ENCODE data around the gene IL18. TPM values are rescaled to one million over a fixed set of nuclear protein-coding genes. Genes with fewer than 3 reads are reported as not detected.
A peak's percentile ranks its signal among the peaks of the same experiment; 100 is the strongest.
"Not testable (repeated sequence)": the region's sequence is repeated elsewhere in the genome, so short reads cannot be mapped to it uniquely, and the experiment has no call there.

IL18 gene
- polyA plus RNA-seq, 2 of the 4 experiments (the other 2 are of a cell fraction), result 95.5 to 119 TPM

GRCh38 chr11:112162761-112163546, 940 bp downstream of the IL18 start:
- ChIA-PET CTCF (interaction anchor here (0.6 to 1.4 kb wide), 2 partner anchors 9 to 29 kb away, joined by 3 to 4 read pairs; no protein-coding TSS in a partner anchor), POLR2A (interaction anchor here (0.6 to 1.8 kb wide), 3 partner anchors 9 to 59 kb away, joined by 3 to 10 read pairs (median 5); partner anchors contain the start of gene BCO2)
- Histone ChIP-seq H3K27ac (peak overlapping the region; percentile 82 to 85), H3K4me1 (peaks cover 69% of the 10 kb centered on the region), H3K4me2 (peak overlapping the region; percentile 86), H3K9me3 (no peaks in the 10 kb centered on the region), H3K4me3 (peak overlapping the region; percentile 80)
- FAIRE-seq, result no peak
- TF ChIP-seq JUNB (IDR thresholded peaks at IDR 0.05) (peak; percentile 69), CEBPB (IDR thresholded peaks at IDR 0.05) (peak; percentile 38 to 62; a peak in 2 of 4 replicates), MAZ (IDR thresholded peaks at IDR 0.05; ENCODE audit: borderline replicate concordance, low read depth, low read length) (no peak), EP300 (IDR thresholded peaks at IDR 0.05) (no peak), CHD4 (IDR thresholded peaks at IDR 0.05; ENCODE audit: borderline replicate concordance) (no peak), KDM5A (IDR thresholded peaks at IDR 0.05) (no peak), USF2 (IDR thresholded peaks at IDR 0.05) (no peak), MAX (IDR thresholded peaks at IDR 0.05) (no peak), FOSL2 (IDR thresholded peaks at IDR 0.05) (no peak), FOSL2 (CRISPR knock-in tag; IDR thresholded peaks at IDR 0.05) (peak; percentile 46; the same call in 1 of the 2 replicates)
- TF ChIP-seq, protein P1, sequence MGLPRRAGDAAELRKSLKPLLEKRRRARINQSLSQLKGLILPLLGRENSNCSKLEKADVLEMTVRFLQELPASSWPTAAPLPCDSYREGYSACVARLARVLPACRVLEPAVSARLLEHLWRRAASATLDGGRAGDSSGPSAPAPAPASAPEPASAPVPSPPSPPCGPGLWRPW (IDR thresholded peaks at IDR 0.05), result no peak
- WGBS (ENCODE audit: missing lambda C conversion rate), result 1% methylated on average over 6 of the region's 6 CpGs
- peak in 1 of 2 experiments; percentile 38 for DNase-seq (ENCODE audit: low read depth in 1 of 2, low spot score in 1 of 2)
- peak; percentile 52 to 59; a peak in 4 of 6 replicates for ATAC-seq

- CTCF ChIA-PET, result interaction anchor here (1.4 kb wide), 1 partner anchor 10 kb away, joined by 4 read pairs; no protein-coding TSS in a partner anchor
- POLR2A ChIA-PET; H3K9me3 ChIP-seq; DNase-seq (ENCODE audit: low read depth in 1 of 2, low spot score in 1 of 2); FAIRE-seq; ATAC-seq: not testable (repeated sequence)
- Histone ChIP-seq H3K4me2 (peak overlapping the region; percentile 86), H3K4me1 (peaks cover 73% of the 10 kb centered on the region), H3K4me3 (peak overlapping the region; percentile 80), H3K27ac (peak overlapping the region; percentile 82 to 85)
- 88% methylated on average over 1 of the region's 1 CpG for WGBS (ENCODE audit: missing lambda C conversion rate)
These were observed 1.7 kb downstream of the IL18 start for GRCh38 chr11:112162200-112162599.

DNA sequence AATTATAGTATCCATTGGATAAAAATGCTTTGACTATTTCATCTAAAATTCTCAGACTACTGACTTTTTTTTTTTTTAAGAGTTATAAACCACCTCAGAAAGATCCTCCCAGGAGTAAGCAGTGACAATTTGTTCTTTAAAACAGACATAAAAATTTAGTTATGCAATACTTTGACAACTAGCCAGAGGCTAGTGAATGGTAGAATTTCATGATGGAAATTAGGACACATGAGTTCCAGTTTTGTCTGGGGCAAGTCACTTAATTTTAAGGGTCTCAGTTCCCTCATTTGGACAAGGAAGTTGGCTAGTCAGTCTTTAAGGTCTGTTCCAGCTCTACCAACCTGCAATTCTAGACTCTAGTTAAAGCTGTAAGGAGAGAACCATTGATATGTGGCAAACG, 2.9 kb downstream of the IL18 start:
- POLR2A ChIA-PET, result no interaction called here
- DNase-seq (ENCODE audit: low read depth in 1 of 2, low spot score in 1 of 2) (no peak), ATAC-seq (no peak), FAIRE-seq (no peak)
- H3K4me3 ChIP-seq, result peak overlapping the region; percentile 80; the same call in 1 of the 3 replicates
- H3K4me2 ChIP-seq, result peak overlapping the region; percentile 86
- TF ChIP-seq CEBPB (IDR thresholded peaks at IDR 0.05) (0 out of 4 replicates have a peak, but pooled peaks of 1 of the 2 experiments have one; percentile 18), EHF (CRISPR knock-in tag; IDR thresholded peaks at IDR 0.05) (no peak)
- H3K9me3 ChIP-seq, result no peaks in the 10 kb centered on the region
- 41% methylated on average over 1 of the region's 1 CpG for WGBS (ENCODE audit: missing lambda C conversion rate)
- H3K4me1 ChIP-seq, result peaks cover 73% of the 10 kb centered on the region
- peak overlapping the region; percentile 85 to 86 for H3K27ac ChIP-seq
- CTCF ChIA-PET, result no interaction called here

GRCh38 chr11:112160091-112160848, 3.6 kb downstream of the IL18 start:
- ChIA-PET POLR2A (interaction anchor here (0.5 to 0.7 kb wide), 3 partner anchors 31 to 881 kb away, joined by 3 to 5 read pairs (median 3); no protein-coding TSS in a partner anchor), CTCF (interaction anchor here (1.5 kb wide), 1 partner anchor 59 kb away, joined by 3 read pairs; no protein-coding TSS in a partner anchor)
- FAIRE-seq (no peak), DNase-seq (ENCODE audit: low read depth in 1 of 2, low spot score in 1 of 2) (no peak), ATAC-seq (no peak)
- 29% methylated on average over 2 of the region's 2 CpGs for WGBS (ENCODE audit: missing lambda C conversion rate)
- H3K27ac ChIP-seq, result peak overlapping the region; percentile 81 to 86
- peak overlapping the region; percentile 80; the same call in 2 of the 3 replicates for H3K4me3 ChIP-seq
- no peaks in the 10 kb centered on the region for H3K9me3 ChIP-seq
- peaks cover 73% of the 10 kb centered on the region for H3K4me1 ChIP-seq
- H3K4me2 ChIP-seq, result peak overlapping the region; percentile 86
- no peak for TF ChIP-seq NFE2L2 (conservative IDR thresholded peaks at IDR 0.05; ENCODE audit: low read length)
- TF ChIP-seq RNF2 (IDR thresholded peaks at IDR 0.05; ENCODE audit: borderline replicate concordance, low read depth), result no peak
- no peak for TF ChIP-seq CBX8 (IDR thresholded peaks at IDR 0.05)
- no peak for TF ChIP-seq CBX2 (IDR thresholded peaks at IDR 0.05; ENCODE audit: borderline replicate concordance, low read depth)
- no peak for TF ChIP-seq RCOR1 (IDR thresholded peaks at IDR 0.05; ENCODE audit: low read depth, low read length)
- no peak for TF ChIP-seq FOSB (CRISPR knock-in tag; IDR thresholded peaks at IDR 0.05)
- TF ChIP-seq, protein P2, sequence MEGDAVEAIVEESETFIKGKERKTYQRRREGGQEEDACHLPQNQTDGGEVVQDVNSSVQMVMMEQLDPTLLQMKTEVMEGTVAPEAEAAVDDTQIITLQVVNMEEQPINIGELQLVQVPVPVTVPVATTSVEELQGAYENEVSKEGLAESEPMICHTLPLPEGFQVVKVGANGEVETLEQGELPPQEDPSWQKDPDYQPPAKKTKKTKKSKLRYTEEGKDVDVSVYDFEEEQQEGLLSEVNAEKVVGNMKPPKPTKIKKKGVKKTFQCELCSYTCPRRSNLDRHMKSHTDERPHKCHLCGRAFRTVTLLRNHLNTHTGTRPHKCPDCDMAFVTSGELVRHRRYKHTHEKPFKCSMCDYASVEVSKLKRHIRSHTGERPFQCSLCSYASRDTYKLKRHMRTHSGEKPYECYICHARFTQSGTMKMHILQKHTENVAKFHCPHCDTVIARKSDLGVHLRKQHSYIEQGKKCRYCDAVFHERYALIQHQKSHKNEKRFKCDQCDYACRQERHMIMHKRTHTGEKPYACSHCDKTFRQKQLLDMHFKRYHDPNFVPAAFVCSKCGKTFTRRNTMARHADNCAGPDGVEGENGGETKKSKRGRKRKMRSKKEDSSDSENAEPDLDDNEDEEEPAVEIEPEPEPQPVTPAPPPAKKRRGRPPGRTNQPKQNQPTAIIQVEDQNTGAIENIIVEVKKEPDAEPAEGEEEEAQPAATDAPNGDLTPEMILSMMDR (IDR thresholded peaks at IDR 0.05), result no peak
- no peak for TF ChIP-seq ESRRA (IDR thresholded peaks at IDR 0.05; ENCODE audit: borderline replicate concordance, low read length)
- TF ChIP-seq BHLHE40 (IDR thresholded peaks at IDR 0.05; ENCODE audit: low read depth, low read length), result no peak
- no peak for TF ChIP-seq PBX3 (IDR thresholded peaks at IDR 0.05)
